Muscle layer of duodenum (tissue), 2 donors: ENCODE measurements around the gene CETN3.

Experiments
- H3K27ac ChIP-seq: one replicate; pipeline ENCODE4 v1.7.0; 2013; ENCODE audit warnings: mild to moderate bottlenecking, low read length
- H3K27me3 ChIP-seq: one replicate; pipeline ENCODE4 v1.7.0; 2013; ENCODE audit warnings: low read depth, mild to moderate bottlenecking, control low read depth, low read length
- H3K36me3 ChIP-seq, 2 donors: one replicate each; pipeline ENCODE4 v1.7.0; 2013; ENCODE audit warnings: low read length in 2 of 2, control low read depth in 1 of 2, mild to moderate bottlenecking in 1 of 2; ENCODE audit not compliant: insufficient read depth in 2 of 2, control insufficient read depth in 1 of 2
- H3K4me1 ChIP-seq, 2 donors: one replicate each; pipeline ENCODE4 v1.7.0; 2013; ENCODE audit warnings: low read length in 2 of 2, mild to moderate bottlenecking in 2 of 2, control low read depth in 1 of 2, moderate library complexity in 1 of 2; ENCODE audit not compliant: insufficient read depth in 2 of 2, control insufficient read depth in 1 of 2
- H3K4me3 ChIP-seq, 2 donors: one replicate each; pipeline ENCODE4 v1.7.0; 2013; ENCODE audit warnings: low read length in 2 of 2, low read depth in 1 of 2, mild to moderate bottlenecking in 1 of 2
- H3K9me3 ChIP-seq, 2 donors: one replicate each; pipeline ENCODE4 v1.7.0; 2013; ENCODE audit warnings: low read length in 2 of 2, control low read depth in 1 of 2, mild to moderate bottlenecking in 1 of 2; ENCODE audit not compliant: control insufficient read depth in 1 of 2
- donor health status: healthy.

CETN3 gene

DNA sequence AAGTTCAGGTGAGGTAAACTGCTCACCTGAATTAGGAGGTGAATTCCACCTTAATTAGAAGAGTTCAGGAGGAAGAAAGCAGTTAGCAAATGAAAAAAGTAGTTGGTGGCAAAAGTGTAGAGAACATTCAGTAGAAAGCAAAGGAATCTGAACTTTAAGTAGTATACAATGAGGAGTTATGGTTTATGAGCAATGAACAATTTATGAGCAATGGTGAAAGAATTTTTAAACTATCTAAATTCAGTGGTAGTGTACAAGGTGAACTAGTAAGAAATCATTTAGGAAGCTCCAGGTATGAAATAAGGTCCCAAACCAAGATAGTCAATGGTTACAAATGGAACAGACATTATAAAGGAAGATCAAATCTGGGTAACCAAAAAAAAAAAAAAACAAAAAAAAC lies 3.1 kb downstream of the CETN3 start:
- H3K4me1 ChIP-seq: peaks cover 0 to 9% of the 10 kb centered on the region in 2 donors
- H3K9me3 ChIP-seq: no peaks in the 10 kb centered on the region
- peaks cover 6 to 16% of the 10 kb centered on the region in 2 donors for H3K36me3 ChIP-seq
- H3K27me3 ChIP-seq: no peaks in the 10 kb centered on the region
- no peak overlapping the region for H3K4me3 ChIP-seq
- H3K27ac ChIP-seq: no peak overlapping the region

DNA sequence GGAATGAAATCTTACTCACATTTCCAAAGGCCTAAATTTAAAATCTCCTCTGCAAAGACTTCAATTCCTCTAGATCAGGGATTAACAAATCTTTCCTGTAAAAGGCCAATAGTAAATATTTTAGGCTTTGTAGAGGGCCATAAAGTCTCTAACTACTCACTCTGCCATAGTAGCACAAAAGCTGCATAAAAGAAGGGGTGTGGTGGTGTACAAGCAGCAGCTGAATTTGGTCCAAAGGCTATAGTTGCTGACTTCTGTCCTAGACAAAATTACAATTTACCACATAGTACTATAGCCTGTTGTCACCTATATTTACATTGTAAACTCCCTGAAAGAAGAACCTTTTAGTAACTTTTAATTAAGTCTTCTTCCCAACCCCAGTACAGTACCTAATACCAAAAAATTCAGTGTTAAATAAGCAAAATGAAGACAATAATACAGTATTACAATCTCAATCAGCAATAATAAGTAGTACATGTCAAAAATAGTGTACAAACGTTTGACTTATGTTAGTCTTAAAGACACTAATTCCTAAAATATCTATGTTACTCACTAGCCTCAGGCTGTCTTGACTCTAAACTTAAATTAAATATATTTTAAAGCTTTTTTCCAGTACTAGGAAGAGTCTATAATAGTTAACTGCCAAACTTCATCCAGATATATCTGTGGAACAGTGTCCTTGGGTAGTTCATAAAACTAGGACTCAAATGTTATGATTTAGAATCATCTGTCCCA lies 6.9 kb downstream of the CETN3 start:
- Histone ChIP-seq H3K4me3 (no peak overlapping the region), H3K9me3 (no peaks in the 10 kb centered on the region), H3K27me3 (no peaks in the 10 kb centered on the region), H3K36me3 (peaks cover 10 to 22% of the 10 kb centered on the region in 2 donors), H3K4me1 (no peaks in the 10 kb centered on the region), H3K27ac (no peak overlapping the region)

DNA sequence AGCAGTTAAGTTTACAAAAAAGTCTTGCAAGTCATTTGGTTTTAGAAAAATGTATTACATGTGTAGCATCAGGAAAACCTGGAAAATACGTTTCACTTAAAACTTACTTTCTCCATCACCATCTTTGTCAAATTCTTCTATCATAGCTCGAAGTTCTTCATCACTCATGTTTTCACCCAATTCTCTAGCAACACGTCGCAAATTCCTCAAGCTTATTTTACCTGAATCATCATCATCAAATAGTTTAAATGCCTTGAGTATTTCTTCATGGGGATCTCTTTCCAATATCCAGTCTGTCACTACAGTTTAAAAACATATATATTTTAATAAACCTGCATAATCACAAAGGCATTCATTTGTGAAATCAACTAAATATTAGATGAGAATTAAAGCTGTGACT lies 10.3 kb downstream of the CETN3 start:
- no peaks in the 10 kb centered on the region for H3K27me3 ChIP-seq
- peaks cover 8 to 13% of the 10 kb centered on the region in 2 donors for H3K36me3 ChIP-seq
- H3K27ac ChIP-seq: no peak overlapping the region
- H3K9me3 ChIP-seq: no peaks in the 10 kb centered on the region
- H3K4me1 ChIP-seq: no peaks in the 10 kb centered on the region
- no peak overlapping the region for H3K4me3 ChIP-seq

DNA sequence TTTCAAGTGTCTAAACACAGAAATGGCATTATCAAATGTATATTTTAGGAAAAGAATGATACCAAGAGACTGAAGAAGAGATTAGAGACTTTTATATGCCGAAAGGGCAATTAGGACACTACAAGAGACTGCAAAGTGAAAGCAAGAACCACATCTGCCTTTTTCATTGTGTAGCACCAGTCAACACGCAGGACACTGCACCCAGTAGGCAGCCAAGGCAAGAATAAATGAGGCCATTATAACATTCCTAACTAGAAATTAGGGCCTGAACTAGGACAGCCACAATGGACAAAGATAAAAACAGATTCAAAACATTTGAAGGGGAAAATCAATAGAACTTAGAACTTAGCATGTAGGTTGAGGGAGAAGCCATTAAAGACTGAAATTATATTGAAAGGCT lies 10.8 kb downstream of the CETN3 start:
- no peaks in the 10 kb centered on the region for H3K27me3 ChIP-seq
- no peaks in the 10 kb centered on the region for H3K4me1 ChIP-seq
- no peak overlapping the region for H3K4me3 ChIP-seq
- H3K27ac ChIP-seq: no peak overlapping the region
- peaks cover 4 to 11% of the 10 kb centered on the region in 2 donors for H3K36me3 ChIP-seq
- H3K9me3 ChIP-seq: no peaks in the 10 kb centered on the region

DNA sequence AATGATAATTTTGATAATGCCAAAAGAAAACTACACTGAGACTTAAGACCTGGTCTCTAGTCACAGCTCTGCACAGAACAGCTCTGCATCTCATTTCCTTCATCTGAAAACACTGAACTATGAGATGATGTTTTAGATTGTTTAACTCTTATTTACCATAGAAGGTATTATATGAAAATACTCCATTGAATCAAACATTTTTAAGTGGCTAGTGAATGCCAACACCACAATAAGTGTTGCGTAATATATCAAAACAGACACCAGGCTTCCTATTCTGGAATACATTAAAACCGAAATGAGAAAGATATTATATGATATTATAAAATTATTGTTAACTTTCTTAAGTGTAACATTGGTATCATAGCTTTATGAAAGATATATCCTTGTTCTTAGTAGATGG lies 14.6 kb downstream of the CETN3 start:
- Histone ChIP-seq H3K9me3 (no peaks in the 10 kb centered on the region), H3K27ac (no peak overlapping the region), H3K27me3 (no peaks in the 10 kb centered on the region), H3K4me1 (no peaks in the 10 kb centered on the region), H3K4me3 (no peak overlapping the region), H3K36me3 (peaks cover 9 to 18% of the 10 kb centered on the region in 2 donors)

DNA sequence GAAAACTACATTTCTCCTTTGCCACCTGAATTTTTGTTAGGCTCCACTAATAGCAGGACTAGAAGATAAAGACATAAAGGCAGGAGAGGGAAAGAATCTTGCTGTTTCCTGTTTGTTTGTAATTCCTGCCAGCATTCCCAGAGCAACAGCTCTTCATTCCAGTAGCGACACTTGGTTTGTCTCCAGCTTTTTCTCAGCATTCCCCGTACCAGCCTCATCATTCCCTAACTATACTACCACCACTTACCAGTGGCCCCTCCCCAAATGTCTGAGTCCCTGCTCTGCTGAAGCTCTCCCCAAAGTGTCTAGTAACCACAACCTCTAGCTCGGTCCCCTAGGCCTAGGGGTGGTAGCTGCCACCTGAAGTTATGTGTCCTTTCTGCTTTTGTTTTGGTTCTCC lies 18.6 kb downstream of the CETN3 start:
- Histone ChIP-seq H3K27ac (no peak overlapping the region), H3K4me1 (no peaks in the 10 kb centered on the region), H3K36me3 (peaks cover 5 to 7% of the 10 kb centered on the region in 2 donors)

DNA sequence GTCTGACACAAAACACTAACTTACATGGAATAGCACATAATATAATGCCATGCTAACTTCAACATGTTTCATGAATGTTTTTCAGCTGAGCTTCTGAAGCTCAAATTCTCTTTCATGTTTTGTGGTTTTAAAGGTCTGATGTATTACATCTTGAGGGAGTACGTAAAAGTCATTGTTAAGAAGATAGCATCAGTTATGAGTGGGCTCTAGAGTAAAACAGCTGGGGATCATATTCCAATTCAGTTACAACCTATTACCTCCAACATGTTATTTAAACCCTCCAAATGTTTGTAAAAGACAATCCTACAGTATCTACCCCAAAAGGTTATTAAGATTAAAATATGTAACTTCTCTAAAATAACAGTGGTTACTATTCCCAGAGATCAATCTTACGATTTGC lies 19.2 kb downstream of the CETN3 start:
- H3K27ac ChIP-seq: no peak overlapping the region
- peaks cover 5 to 7% of the 10 kb centered on the region in 2 donors for H3K36me3 ChIP-seq
- no peaks in the 10 kb centered on the region for H3K27me3 ChIP-seq
- H3K9me3 ChIP-seq: no peaks in the 10 kb centered on the region
- no peaks in the 10 kb centered on the region for H3K4me1 ChIP-seq
- H3K4me3 ChIP-seq: no peak overlapping the region

More for the DNA sequence above, 18.6 kb downstream of the CETN3 start:
- Histone ChIP-seq H3K4me3 (no peak overlapping the region), H3K27me3 (no peaks in the 10 kb centered on the region), H3K9me3 (no peaks in the 10 kb centered on the region)

DNA sequence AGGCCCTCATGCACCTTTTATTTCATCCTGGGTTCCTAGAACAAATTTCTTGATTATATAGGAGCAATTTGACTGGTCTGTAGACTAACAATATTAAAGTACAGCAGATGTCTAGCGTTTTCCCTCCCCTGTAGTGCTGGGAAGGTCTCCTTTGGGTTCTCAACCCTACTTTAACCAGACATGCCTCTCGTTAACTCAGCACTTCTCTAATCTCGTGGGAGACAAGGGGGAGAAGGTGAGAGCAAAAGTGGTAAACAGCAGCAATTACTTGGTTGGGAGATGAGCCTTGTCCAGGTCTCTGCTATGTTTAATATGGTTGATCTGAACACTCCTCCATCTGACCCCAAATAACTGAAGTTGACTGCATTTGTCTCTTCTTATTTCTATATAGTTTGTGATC lies 22.0 kb downstream of the CETN3 start:
- Histone ChIP-seq H3K9me3 (no peaks in the 10 kb centered on the region), H3K36me3 (peaks cover 0 to 2% of the 10 kb centered on the region in 2 donors), H3K4me1 (no peaks in the 10 kb centered on the region), H3K27me3 (no peaks in the 10 kb centered on the region), H3K27ac (no peak overlapping the region), H3K4me3 (no peak overlapping the region)

DNA sequence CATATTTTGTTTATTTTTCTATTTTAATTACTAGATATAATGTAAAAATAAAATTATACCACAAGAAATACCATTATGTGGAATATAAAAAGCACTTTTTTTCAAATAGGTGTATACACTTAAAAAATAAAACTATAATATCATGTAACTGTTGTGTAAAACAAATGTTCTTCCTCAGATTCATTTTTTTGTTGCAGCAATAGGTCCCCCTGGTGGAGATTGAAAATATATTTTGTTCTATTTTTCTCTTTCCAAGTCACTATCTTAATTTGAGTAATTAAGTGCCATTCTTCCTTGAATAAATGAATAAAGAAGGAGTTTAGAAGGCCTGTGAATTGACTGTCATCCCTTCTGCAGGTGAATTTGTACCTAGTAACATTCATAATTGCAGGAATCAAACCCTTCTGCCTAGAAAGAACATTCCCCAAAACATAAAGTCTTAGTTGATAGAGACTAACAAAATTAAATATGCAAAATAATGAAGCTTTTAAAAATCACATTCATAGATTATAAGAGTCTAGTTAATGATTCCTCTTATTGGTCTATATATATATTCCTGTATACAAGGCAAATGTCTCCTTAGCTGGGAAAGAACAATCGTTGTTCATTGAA lies 23.4 kb downstream of the CETN3 start:
- H3K36me3 ChIP-seq: no peaks in the 10 kb centered on the region
- H3K27ac ChIP-seq: no peak overlapping the region
- H3K27me3 ChIP-seq: no peaks in the 10 kb centered on the region
- H3K4me3 ChIP-seq: no peak overlapping the region
- no peaks in the 10 kb centered on the region for H3K9me3 ChIP-seq
- no peaks in the 10 kb centered on the region for H3K4me1 ChIP-seq

DNA sequence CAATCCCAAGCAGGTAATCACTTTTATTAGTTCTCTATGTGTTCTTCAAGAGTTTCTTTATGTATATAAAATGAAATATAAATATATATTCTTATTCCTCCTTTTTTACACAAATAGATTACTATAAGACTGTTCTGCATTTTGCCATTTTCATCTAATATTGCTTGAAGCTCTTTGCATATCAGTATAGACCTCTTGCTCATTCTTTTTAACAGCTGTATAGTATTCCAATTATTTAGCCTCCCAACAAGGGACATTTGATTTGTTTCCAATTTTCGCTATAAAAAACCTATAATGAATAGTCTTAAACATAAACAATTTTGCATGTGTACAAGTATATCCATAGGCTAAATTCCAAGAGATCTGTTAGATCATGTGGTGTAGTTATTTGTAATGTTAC lies 25.2 kb downstream of the CETN3 start:
- Histone ChIP-seq H3K4me1 (no peaks in the 10 kb centered on the region), H3K36me3 (no peaks in the 10 kb centered on the region), H3K27me3 (no peaks in the 10 kb centered on the region), H3K9me3 (no peaks in the 10 kb centered on the region), H3K4me3 (no peak overlapping the region), H3K27ac (no peak overlapping the region)

DNA sequence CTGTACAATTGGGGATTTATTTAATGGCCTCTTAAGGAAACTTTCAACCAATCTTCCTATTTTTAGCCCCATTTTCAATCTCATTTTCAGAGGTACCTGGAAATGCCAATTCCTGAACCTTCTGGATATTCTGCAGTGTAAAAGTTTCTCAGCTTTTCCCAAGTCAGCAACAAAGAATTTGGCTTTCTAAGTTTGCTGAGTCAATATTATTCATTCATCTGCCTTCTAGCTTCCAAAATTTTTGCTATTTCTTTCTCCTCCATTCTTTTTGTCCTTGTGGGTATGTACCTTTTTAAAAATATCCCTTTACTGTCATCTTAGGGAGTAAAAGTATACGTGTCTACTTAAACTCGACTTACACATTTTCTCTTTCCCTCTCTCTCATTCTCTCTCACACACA lies 25.7 kb downstream of the CETN3 start:
- Histone ChIP-seq H3K9me3 (no peaks in the 10 kb centered on the region), H3K36me3 (no peaks in the 10 kb centered on the region), H3K4me3 (no peak overlapping the region), H3K27ac (no peak overlapping the region), H3K4me1 (no peaks in the 10 kb centered on the region), H3K27me3 (no peaks in the 10 kb centered on the region)
